GM19099 (cell line): ENCODE results near the gene GFRA1.

ENCODE experiments used
- POLR2A ChIP-seq: IDR thresholded peaks from 3 replicates; pipeline ENCODE4 v1.6.1; 2011; ENCODE audit warnings: low read depth; ENCODE audit not compliant: insufficient read length; ENCODE audit errors: extremely low read depth

The GFRA1 gene

DNA sequence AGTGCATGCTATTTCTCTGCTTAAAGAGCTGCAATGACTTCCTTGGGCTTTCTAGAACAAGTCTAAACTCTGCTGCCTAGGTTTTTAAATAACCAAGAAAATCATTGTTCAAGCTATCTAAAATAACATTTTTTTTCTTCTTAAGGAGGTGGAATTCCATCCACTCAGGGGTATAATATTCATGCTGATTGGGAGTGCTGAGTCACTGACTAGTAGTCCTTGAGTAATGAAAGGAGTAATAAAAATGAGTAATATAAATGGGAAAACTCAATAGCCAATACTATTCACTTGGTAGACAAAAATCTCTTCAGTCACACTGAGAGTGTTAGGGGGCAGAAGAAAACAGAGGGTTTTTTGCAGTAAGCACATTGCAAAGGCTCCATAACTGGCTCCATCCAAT lies 72.0 kb downstream of the GFRA1 start:
- TF ChIP-seq POLR2A = no peak

GRCh38 chr10:116198676-116199035 lies 74.3 kb downstream of the GFRA1 start:
- no peak for TF ChIP-seq POLR2A

GRCh38 chr10:116197946-116198675 lies 74.9 kb downstream of the GFRA1 start:
- no peak for TF ChIP-seq POLR2A

- no peak for TF ChIP-seq POLR2A
Observed at GRCh38 chr10:116195583-116195982, 77.4 kb downstream of the GFRA1 start.

GRCh38 chr10:116195039-116195438 lies 78.0 kb downstream of the GFRA1 start:
- no peak for TF ChIP-seq POLR2A

- no peak for TF ChIP-seq POLR2A
Observed at GRCh38 chr10:116194061-116194460, 78.9 kb downstream of the GFRA1 start.

DNA sequence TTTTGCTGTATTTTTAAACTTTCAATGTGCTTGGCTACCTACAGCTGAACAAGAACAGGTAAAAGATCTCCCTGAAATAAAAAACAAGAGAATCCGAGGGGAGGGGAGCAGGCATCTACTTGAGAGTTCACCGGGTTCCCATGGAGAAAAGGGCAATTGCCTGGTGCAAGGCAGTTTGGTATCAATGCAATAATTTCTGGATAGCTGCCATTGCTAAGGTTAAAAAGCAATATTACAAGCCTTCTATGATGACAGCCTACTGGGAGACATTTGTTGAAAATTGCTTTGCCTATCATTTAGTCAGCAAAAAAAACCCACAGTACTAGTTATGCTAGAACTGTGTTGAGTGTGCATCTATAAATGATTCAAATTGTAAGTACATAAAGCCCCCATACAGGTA lies 82.1 kb downstream of the GFRA1 start:
- no peak for TF ChIP-seq POLR2A

DNA sequence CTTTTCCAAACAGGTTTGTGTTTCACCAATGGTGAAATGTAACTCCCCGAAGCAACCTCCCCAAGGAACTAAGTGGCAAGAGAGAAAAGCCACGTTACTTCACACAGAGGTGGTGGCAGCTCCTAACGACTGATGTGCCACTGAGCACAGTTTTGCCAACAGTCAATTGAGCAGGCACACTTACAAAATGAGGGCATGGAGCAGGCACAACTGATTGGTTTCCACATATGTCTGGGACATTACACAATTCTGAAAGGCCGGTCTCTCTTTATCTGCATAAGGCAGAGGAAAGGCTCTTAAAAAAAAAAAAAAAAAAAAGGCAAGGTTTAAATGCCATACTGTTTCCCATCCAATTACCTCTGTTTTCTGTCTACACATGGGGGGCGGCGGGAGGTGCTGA lies 86.7 kb downstream of the GFRA1 start:
- no peak for TF ChIP-seq POLR2A

- no peak for TF ChIP-seq POLR2A
Observed at GRCh38 chr10:116185199-116185867, 87.7 kb downstream of the GFRA1 start.

- no peak for TF ChIP-seq POLR2A
Observed at GRCh38 chr10:116184512-116184794, 88.6 kb downstream of the GFRA1 start.

- TF ChIP-seq POLR2A = no peak
Observed at GRCh38 chr10:116183733-116184511, 89.1 kb downstream of the GFRA1 start.

- no peak for TF ChIP-seq POLR2A
Observed at GRCh38 chr10:116182426-116182825, 90.6 kb downstream of the GFRA1 start.

DNA sequence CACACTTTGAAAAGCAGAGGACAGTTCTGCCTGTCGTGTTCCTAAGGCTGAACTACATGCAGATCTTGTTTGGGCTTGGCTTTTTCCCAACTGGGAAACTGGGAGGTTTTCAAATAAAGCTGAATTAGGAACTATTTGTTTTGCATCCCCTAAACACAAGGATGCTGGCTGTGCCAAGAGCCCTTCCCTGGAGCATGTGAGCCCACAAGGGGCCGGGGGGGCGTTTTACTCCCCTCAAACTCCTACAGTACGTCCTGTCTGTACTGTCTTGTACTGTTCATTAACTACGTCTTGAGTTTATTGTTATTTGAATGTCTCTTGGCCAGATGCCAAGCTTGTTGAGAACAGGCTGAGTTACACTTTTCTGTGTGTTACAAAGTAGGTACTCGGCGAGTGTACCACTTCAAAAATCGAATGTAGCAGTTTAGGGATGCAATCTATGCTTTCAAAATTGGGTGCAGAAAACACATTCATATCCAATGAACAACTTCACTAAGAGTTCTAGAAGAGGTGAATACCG lies 94.9 kb downstream of the GFRA1 start:
- TF ChIP-seq POLR2A = no peak

GRCh38 chr10:116175231-116175630 lies 97.8 kb downstream of the GFRA1 start:
- no peak for TF ChIP-seq POLR2A

GRCh38 chr10:116171505-116171904 lies 101.5 kb downstream of the GFRA1 start:
- TF ChIP-seq POLR2A = no peak

- no peak for TF ChIP-seq POLR2A
Observed at GRCh38 chr10:116170815-116171250, 102.2 kb downstream of the GFRA1 start.
